AG08396 (cell line): ENCODE data around the gene CCL19.

Source experiments
- DNase-seq: peaks from one replicate; pipeline ENCODE4 v3.0.0; 2012; ENCODE audit warnings: low spot score, mixed read lengths

Gene CCL19

GRCh38 chr9:34662526-34663302 is 28.4 kb downstream of the CCL19 start, which contains the start of gene CCL27:
TSS of gene CCL27 (minus strand) at chr9:34662657. CDS start at chr9:34662633, 24 bp downstream.
- DNase-seq, result no peak

- DNase-seq, result no peak
These were observed 31.4 kb downstream of the CCL19 start for GRCh38 chr9:34659592-34660253.

- DNase-seq, result no peak
These were observed 32.6 kb downstream of the CCL19 start for GRCh38 chr9:34658461-34658860.

- DNase-seq, result no peak
These were observed 34.1 kb downstream of the CCL19 start for GRCh38 chr9:34656992-34657391.

- no peak for DNase-seq
These were observed 35.7 kb downstream of the CCL19 start for GRCh38 chr9:34655394-34655793.

GRCh38 chr9:34654323-34655051 is 36.6 kb downstream of the CCL19 start:
- DNase-seq, result peak; percentile 64

- peak; percentile 69 for DNase-seq
These were observed 37.7 kb downstream of the CCL19 start for GRCh38 chr9:34653151-34654072.

- no peak for DNase-seq
These were observed 38.5 kb downstream of the CCL19 start for GRCh38 chr9:34652602-34653000.

- peak; percentile 91 for DNase-seq
These were observed 39.0 kb downstream of the CCL19 start, which contains the start of gene IL11RA for GRCh38 chr9:34651876-34652601. TSS of gene IL11RA (plus strand) at chr9:34652185. CDS start at chr9:34655218, 3,033 bp downstream.

GRCh38 chr9:34651321-34651720 is 39.8 kb downstream of the CCL19 start:
- DNase-seq, result no peak

- no peak for DNase-seq
These were observed 40.3 kb downstream of the CCL19 start for GRCh38 chr9:34650816-34651215.

GRCh38 chr9:34648673-34649072 is 42.4 kb downstream of the CCL19 start:
- DNase-seq, result no peak

GRCh38 chr9:34647651-34648050 is 43.4 kb downstream of the CCL19 start:
- no peak for DNase-seq

- no peak for DNase-seq
These were observed 44.0 kb downstream of the CCL19 start for GRCh38 chr9:34647084-34647403.

- DNase-seq, result peak; percentile 91
These were observed 44.6 kb downstream of the CCL19 start, which contains the start of gene GALT for GRCh38 chr9:34646211-34647083. TSS of gene GALT (plus strand) at chr9:34646675. CDS start at chr9:34646705, 30 bp downstream.

- DNase-seq, result no peak
These were observed 46.2 kb downstream of the CCL19 start for GRCh38 chr9:34644766-34645314.

GRCh38 chr9:34642679-34643078 is 48.4 kb downstream of the CCL19 start:
- no peak for DNase-seq
